Cardiac fibroblast (primary cell): ENCODE measurements around the gene CCT5.
A peak's percentile ranks its signal among the peaks of the same experiment; 100 is the strongest.
"Not testable (repeated sequence)": the region's sequence is repeated elsewhere in the genome, so short reads cannot be mapped to it uniquely, and the experiment has no call there.

ENCODE experiments used
- DNase-seq, 2 donors: peaks; one replicate each; pipeline versions ENCODE4 v3.0.0 to v3.0.0-alpha.2; 2010; ENCODE audit warnings: low read depth in 2 of 2
- H3K4me3 ChIP-seq, 2 donors: replicated peaks in 1 of 2; 1 replicate in 1 of 2; 2 replicates in 1 of 2; pipeline ENCODE4 v1.5.1; 2011; ENCODE audit warnings: low read depth in 2 of 2, low read length in 2 of 2, mild to moderate bottlenecking in 2 of 2, moderate library complexity in 1 of 2
- CTCF ChIP-seq: IDR thresholded peaks from one replicate; pipeline ENCODE4 v1.5.1; 2011; ENCODE audit warnings: low read depth, mild to moderate bottlenecking, low read length, inconsistent platforms

Gene CCT5

DNA sequence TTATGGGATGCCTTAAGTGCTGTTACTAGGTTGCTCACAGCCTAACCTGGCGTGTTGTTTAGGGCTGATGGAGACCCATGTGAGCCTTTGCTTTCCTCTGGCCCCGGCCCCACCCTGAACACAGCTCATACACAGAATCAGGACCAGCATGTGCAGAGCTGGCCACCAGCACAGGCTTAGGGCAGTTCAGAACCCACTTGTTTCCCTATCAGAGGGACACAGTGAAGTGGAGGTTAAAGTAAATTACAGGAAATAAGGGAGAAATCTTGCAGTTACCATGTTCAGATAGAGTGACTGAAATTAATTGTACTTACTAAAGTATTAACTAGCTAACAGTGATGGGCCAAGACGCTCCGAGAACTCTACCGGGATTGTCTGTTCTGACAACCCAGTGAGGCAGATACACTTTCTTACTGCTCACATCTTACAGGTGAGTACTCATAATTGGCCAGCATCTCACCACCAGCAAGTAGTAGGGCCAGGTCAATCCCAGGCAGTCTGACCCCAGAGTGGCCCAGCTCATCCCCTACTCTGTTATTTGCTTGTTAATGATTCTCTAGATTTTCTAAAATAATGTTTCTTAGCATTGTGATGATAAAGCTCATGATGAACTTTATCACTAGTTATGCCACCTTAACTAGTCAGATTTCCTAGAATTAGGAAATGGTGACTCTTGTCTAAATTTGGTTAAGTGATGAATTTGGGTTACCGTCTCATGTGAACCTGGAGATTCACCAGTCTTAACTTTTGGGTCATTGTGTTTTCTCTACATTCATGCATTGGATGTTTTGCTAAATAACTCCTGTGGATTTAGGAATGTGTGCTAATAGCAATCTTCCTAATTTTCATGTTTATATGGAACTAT, 15.4 kb downstream of the CCT5 start:
- no peak for TF ChIP-seq CTCF
- no peak overlapping the region for H3K4me3 ChIP-seq
- no peak for DNase-seq

DNA sequence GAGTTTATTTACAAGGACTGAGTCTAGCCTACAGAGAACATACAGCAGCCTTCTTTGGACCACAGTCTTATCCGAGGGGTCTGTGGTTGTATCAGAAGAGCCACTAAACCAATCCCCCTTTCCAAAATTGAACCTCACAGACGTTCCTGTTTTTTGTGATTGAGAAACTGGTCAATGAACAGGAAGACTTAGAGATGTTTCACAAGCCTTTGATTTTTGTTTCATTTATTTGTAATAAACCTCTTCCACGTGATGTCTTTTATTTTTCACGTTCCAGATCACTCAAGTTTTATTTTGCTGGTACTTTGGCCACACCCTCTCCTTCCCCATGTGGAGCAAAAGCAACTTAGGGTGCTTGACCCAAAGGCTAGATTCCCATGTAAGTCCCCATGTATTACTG, 16.1 kb downstream of the CCT5 start:
- no peak for TF ChIP-seq CTCF
- no peak for DNase-seq
- H3K4me3 ChIP-seq, result no peak overlapping the region

GRCh38 chr5:10266839-10267238, 16.8 kb downstream of the CCT5 start:
- H3K4me3 ChIP-seq, result no peak overlapping the region
- DNase-seq, result no peak
- no peak for TF ChIP-seq CTCF

GRCh38 chr5:10268100-10268499, 18.0 kb downstream of the CCT5 start:
- no peak overlapping the region for H3K4me3 ChIP-seq
- DNase-seq, result no peak
- no peak for TF ChIP-seq CTCF

DNA sequence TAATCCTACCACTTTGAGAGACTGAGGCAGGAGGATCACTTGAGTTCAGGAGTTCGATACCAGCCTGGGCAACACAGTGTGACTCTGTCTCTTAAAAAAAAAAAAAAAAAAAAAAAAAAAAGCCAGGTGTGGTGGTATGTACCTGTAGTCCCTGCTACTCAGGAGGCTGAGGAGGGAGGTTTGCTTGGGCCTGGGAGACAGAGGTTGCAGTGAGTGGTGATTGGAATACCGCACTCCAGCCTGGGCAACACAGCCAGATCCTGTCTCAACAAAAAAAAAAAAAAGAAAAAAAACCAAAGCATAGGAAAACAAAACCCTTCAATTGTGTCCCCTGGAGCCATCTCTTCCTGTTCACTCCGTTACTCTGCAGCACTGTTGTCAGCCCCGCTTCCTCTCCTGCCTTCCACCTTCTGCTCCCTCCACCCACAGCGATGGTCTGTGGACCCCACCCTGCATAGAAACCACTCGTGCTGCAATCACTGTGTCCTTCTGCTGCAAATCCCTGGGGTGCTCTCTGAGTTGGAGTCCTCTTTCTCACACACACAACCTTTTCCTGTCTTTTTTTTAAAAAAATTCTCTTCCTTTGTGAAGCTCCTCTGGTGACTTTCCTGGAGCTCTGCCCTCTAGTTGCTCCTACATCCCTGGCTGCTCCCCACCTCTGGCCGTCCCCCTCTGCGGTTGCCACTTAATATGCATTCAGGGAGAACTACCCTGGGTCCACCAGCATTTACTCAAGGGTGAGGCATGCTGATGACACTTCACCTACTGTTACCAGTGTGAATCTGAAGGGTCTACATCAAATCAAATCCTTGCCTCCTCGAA, 22.2 kb downstream of the CCT5 start:
- no peak for DNase-seq
- no peak overlapping the region for H3K4me3 ChIP-seq
- TF ChIP-seq CTCF, result no peak

- DNase-seq, result peak in 1 of 2 donors; percentile 51
- not testable (repeated sequence) for H3K4me3 ChIP-seq
Measured at GRCh38 chr5:10272875-10273209, 22.8 kb downstream of the CCT5 start.

GRCh38 chr5:10275460-10275859, 25.4 kb downstream of the CCT5 start:
- TF ChIP-seq CTCF, result no peak
- no peak for DNase-seq

More at GRCh38 chr5:10275460-10275859, 25.4 kb downstream of the CCT5 start:
- no peak overlapping the region for H3K4me3 ChIP-seq
